ENCODE results near the gene ZNF385B.

The ZNF385B gene

GRCh38 chr2:179539124-179539511, 322.3 kb downstream of the ZNF385B start:
- no peak for DNase-seq

DNA sequence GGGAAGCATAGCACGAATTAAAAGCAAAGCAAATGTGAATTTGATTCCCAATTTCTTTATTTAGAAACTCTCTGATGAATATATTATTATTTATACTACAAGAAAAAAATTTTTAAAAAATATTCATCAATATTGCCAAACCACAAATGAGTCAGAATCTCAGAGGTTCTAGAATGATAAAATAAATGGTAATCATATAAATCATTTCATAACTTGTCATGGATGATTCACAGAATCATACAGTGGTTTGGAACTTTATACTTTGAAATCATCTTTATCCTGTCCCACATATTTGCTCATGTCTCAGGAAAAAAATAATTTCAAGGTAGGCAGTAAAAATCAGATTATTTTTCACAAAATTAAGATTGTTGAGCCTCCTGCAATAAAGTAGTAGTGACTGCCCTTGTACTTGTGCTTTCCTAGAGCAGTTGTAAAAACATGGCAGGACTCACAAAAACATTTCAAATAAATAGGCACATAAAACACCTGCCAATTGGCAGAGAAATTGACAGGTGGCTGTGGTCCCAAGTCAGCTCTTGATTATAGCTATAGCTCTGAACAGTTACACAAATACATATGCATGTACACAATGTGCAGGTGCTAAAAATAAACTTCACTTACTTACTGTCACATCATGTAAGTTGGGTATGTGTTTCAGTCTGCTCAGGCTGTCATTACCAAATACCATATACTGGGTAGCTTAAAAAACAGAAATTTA, 322.8 kb downstream of the ZNF385B start:
- no peak for DNase-seq

- DNase-seq, result no peak
Measured at GRCh38 chr2:179536185-179536584, 325.2 kb downstream of the ZNF385B start.

DNA sequence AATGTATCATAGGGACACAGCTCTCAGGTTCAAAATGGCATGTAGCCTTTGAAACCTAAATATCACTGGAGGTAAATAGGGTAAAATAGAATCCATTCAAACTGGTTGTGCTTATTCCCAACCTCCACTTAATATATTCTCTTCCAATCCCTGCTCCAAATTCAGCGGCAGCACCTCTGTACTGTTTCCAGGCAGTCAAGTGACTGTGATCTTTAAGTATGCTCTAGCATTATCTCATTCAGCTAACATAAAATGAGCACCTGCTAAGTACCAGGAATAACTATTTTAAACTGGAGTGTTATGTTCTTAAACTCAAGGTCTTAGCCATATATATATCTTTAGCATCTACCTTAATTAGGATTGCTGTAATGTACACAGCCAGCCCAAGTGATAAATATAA, 327.5 kb downstream of the ZNF385B start:
- no peak for DNase-seq

DNA sequence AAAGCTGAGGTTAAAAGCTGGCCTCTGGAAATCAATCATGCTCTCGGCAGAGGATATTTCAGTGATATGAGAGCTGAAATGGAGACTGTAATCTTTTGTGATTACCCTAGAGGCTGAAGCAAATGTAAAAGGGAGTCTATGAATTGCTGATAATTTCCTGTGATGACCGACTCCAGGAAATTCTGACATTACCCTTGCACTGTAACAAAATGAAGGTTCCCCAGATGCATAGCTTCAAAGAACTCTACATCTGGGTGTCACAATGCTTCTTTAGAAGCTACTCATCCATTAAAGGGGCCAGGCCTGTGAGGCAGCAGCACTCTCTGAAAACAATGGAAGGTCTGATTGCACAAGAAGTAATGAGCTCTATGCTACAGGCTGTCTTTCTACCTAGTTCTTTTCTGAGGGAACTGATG, 328.5 kb downstream of the ZNF385B start:
- no peak for DNase-seq

GRCh38 chr2:179528576-179529069, 332.8 kb downstream of the ZNF385B start:
- no peak for DNase-seq

DNA sequence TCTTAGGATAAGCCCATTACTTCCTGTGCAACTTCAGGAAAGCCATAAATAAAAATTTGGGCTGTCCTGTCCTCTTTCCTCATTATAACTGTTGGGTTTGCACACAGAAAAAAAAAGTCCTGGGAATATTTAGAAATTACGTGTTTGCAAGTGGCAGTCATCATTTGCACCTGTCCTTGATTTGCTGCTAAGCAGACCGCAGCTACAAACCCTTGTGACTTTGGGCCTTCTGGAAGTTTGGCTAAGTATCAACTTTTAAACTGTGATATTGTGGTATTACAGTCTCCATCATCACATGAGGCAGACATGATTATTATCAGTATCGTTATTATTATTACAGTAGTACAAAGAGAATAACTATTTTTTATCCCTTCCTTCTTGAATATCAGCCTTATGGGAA, 336.1 kb downstream of the ZNF385B start:
- DNase-seq, result no peak

GRCh38 chr2:179524809-179525339, 336.5 kb downstream of the ZNF385B start:
- DNase-seq, result no peak

DNA sequence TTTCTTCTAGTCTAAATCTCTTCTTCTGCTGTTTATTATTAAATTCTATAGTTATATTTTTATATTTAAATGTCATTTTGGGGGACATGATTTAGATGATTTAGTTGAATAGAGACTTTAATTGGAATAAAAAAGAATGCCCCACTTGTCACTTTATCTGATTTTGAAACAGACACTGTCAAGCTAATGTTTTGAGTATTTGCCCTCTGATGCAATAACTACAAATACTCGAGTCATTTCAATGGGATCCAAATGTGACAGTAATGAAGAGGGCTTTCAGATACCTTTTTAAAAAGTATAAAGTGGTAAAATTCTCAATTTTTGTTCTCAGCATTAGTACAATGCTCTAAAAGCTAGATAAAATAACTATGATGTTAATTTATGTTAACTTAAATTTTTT, 339.5 kb downstream of the ZNF385B start:
- no peak for DNase-seq

DNA sequence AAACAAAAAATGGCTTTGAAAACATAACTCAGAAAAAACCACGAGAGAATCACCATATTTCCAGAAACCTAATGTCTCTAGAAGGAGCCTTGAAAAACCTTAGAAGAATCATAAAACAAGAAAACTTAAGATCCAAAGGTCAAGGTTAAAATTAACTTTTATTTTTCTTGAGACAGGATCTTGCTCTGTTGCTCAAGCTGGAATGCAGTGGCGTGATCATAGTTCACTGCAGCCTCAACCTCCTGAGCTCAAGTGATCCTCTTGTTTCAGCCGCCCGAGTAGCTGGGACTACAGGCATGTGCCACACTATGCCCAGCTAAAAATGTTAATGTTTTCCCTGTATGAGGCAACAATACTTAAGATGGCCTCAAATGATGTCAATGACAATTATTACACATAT, 342.6 kb downstream of the ZNF385B start:
- no peak for DNase-seq

DNA sequence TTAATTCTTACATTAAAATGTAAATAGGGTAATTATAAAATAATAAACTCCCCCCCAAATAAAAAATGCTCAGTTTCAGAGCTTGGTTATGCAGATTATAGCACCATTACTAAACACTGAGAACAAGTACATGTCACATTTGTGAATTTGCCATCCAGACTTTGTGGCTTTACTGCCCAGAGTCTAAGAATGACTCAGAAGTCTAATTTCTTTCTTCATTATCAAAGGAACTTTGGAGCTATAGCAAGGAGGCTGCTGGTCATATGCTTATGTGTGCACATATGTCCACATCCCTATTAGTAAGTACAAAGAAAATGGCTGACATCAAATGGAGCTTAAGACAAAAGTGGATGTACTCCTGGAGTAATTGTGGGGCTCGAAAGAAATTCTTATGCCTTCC, 348.2 kb downstream of the ZNF385B start:
- no peak for DNase-seq

DNA sequence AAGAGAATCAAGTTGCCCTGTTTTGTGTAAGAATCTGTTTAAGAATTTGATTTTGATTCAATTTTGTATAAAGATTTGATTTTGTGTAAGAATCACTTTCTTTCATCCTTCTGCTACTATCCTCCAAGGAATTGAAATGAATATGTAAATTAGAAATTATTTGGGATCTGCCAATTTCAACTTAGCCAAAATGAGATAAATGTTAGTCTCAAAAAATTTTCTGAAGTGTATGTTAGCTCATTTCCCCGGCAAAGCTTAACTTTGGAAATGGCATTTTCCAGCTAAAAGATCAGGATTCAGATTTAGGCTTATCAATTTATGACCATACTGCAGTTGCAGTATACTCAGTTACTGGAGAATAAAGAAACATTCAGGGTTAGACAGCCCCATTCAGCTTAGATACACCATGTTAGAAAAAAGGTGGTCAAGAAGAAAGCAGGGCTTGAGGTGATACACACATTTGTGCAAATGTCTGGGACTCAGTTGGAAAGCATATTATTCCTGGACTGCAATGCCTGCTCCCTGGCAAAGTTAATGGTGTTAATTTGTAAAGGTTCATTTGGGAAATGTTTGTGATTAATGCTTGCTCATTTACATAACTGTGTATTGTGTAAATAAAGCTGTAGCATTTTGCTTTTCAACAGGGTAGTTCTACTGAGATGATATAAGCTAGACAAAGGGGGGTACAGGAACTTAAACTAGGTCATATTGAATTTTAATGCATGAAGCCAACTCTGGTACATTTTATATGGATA, 349.0 kb downstream of the ZNF385B start:
- DNase-seq, result no peak

DNA sequence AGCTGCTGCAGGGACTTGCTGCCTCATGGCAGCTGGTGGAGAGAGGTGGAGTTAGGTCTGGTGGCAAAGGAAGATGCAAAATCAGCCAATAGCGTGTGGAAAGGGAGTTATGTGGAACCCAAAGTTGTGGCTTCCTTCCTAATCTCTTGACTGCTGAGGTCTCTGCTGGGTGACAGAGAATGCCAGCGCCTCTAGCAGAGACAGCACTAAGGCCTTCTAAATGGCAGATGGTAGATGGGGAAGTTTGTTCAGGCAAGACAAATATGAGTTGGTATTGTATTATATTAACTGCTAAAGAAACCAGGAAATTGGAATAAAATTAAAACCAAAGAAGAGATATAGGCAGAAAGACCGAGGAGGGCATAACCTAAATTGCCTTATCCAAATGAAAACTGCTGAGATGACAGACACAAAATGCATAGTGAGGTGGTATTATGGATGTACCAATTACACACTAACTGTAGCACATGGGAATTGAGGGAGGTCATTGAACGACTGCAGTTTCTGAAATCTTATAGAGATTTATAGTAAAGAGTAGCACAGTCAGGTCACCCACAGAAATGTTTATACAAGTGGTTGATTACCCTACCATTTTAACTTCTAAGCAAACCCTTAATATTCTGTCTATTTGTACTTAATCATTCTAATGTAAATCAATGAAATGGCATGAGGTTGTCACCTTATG, 350.2 kb downstream of the ZNF385B start:
- DNase-seq, result no peak

DNA sequence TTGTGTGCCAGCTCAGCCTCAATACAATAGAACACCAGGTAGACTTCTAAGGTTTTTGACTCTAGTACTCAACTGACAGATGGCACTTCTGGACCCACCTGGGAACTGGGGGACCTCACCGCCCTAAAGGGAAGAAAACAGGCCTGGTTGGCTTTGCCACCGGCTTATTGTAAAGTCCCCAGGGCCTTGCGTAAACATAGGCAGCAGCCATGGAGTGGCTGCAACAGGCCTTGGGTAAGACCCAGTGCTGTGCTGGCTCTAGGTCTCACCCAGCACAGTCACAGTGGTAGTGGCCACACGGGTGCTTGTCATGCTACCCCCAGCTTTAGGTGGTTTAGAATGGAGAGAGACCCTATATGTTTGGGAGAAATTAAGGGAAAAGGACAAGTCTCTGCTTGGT, 366.1 kb downstream of the ZNF385B start:
- DNase-seq, result no peak

DNA sequence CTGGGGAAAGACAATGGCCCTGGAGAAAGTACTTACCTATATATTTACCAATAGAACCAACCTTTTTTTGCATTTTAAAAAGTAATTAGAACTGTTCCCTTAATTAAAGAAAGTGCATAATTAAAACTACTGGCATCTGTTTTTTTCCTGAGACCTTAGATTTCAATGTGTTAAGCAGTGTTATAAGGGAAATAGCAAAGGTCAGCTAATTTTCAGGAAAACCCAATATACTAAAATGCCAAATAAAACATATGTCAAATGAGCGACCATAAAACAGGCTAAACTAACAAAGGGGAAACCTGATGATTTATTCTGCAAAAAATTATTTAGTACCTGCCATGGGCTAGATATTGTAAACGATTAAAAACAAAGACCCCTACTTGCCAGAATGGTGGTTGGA, 372.8 kb downstream of the ZNF385B start:
- DNase-seq, result no peak

DNA sequence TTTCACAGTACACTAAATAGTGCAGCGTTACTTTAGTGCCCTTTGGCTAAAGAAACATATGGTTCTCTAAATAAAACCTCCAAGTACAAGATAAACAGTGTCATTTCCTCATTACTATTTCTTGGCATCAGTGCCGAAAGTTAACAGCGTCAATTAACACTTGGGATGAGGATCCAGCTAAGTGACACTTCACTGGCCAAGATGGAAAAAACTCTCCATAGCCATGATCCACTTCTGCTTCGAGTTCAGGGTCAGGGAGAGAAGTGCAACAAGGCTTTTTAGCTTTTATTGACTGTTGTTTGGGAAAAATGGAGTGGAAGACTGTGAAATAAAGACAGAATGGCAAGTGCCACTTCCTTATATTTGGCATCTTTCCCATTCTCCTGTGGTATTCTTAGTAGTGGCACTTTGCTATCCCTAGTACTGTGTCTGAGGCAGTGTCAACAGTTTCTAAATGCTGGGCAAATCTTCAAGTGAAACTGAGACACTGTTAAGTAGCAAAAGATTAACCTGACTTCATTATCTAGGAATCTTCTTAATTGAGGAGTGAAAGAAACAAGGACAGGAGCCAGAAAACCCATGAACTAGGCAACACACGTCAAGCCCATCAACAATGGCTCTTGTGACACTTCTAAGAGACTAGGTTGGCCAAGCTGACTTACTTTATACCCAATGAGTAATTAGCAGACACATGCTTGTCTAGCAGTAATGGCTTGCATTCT, 374.2 kb downstream of the ZNF385B start:
- no peak for DNase-seq

DNA sequence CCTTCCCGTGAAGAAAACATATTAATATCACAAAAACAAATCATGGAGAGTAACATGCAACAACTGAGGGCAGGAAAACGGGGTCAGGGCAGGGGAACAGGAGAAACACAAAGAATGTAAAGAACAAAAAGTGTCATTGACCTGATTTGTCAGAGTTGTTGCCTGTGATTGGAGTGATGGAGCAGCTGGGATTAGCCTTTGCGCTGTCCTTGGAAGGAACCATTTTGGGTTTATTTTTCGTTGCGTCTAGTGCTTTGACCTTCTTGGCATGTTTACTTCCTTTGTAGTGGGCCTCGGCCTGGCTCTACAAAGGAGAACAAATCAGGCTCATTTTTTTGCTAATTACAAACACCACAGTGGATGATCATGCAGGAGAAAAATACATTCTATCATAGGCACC, 378.3 kb downstream of the ZNF385B start:
- DNase-seq, result no peak

DNA sequence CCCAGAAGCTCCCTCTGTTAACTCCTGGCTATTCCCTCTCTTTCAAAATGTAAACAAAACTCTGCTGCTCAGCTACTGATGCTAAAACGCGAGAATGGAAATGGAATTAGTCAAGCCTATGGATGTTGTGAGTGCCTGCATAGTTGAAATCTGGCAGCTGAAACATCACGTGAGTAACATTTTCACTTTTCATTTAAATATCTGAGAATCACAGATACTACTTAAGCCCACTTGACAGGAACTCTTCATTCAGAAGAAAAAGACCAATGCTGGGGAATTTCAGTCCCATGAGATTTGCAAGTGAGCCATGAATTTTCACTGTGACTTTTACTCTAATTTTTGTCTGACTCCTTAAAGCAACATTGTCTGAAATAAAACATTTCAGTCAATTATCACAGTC, 381.5 kb downstream of the ZNF385B start:
- no peak for DNase-seq

GRCh38 chr2:179478771-179479170, 382.6 kb downstream of the ZNF385B start:
- DNase-seq, result no peak

- DNase-seq, result no peak
Measured at GRCh38 chr2:179470992-179471391, 390.4 kb downstream of the ZNF385B start.

GRCh38 chr2:179470089-179470488, 391.3 kb downstream of the ZNF385B start:
- DNase-seq, result no peak

DNA sequence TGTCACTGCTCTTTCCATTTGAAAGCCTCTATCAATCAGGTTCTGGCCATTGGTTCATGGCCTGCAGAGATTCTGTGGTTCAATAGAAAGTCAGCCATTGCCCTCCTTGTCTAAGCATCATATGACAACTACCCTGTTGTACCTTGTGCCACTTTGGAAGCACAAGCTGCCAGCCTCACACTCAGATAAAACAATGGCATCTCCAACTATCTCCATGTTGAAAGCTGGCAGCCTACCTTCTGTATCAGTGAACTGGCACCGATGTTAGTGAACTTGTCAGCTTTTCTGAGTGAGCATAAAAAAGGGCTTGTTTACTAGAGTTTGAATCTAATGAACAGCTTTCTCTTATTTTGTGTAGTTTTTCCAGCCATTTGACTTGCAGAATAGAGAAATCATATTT, 393.5 kb downstream of the ZNF385B start:
- no peak for DNase-seq

DNA sequence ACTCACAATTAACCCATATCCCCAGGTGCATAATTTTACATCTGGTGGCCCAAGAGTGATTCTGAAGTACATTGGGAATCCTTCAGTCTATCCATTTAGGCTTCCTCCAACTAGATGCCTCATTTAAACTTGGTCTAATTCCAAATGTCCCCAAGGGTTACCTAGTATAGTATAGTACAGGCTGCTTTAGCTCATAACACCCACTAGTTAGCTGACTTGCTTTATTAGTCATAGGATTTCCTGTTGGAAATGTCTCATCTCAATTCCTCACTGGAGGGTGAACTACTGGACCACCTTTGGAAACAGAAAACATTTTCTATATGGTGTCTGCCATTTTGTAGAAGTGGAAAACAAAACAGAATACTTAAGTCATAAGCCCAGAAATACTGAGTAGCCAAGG, 394.3 kb downstream of the ZNF385B start:
- DNase-seq, result peak; percentile 17

All from suppressor macrophage treated with lipopolysaccharide for 4 hours (primary cell).